Neutrophil (primary cell): ENCODE results near the gene BANK1.

Experiments
- H3K27ac ChIP-seq: fragments of 200-600 bp; sonication (generic); 2 replicates; pipeline ENCODE4 v1.5.1; 2016; ENCODE audit warnings: mild to moderate bottlenecking, moderate library complexity
- H3K27me3 ChIP-seq: fragments of 200-600 bp; sonication (generic); 2 replicates; pipeline ENCODE4 v1.6.0; 2016; ENCODE audit warnings: mild to moderate bottlenecking
- H3K36me3 ChIP-seq: fragments of 200-600 bp; sonication (generic); 2 replicates; pipeline ENCODE4 v1.5.1; 2017
- H3K4me1 ChIP-seq, 2 experiments: fragments of 200-600 bp in 1 of 2; sonication (generic) in 1 of 2; 1 replicate in 1 of 2; 2 replicates in 1 of 2; pipeline versions ENCODE4 v1.5.1 to v1.6.1; 2013 to 2016; ENCODE audit warnings: low read depth in 1 of 2, low read length in 1 of 2, mild to moderate bottlenecking in 1 of 2, moderate library complexity in 1 of 2; ENCODE audit not compliant: control insufficient read depth in 1 of 2, insufficient read depth in 1 of 2
- H3K4me3 ChIP-seq, 2 experiments: fragments of 200-600 bp in 1 of 2; sonication (generic) in 1 of 2; 1 replicate in 1 of 2; 2 replicates in 1 of 2; pipeline ENCODE4 v1.5.1; 2013 to 2016; ENCODE audit warnings: low read depth in 1 of 2, low read length in 1 of 2, mild to moderate bottlenecking in 1 of 2, moderate library complexity in 1 of 2
- H3K9me3 ChIP-seq: fragments of 200-600 bp; sonication (generic); 2 replicates; pipeline ENCODE4 v1.5.1; 2016
- TF ChIP-seq, protein P1 (sequence below): fragments of 200-600 bp; sonication (generic); IDR thresholded peaks from 2 replicates; pipeline ENCODE4 v1.5.1; 2016; ENCODE audit warnings: antibody characterized with exemption

BANK1 gene

DNA sequence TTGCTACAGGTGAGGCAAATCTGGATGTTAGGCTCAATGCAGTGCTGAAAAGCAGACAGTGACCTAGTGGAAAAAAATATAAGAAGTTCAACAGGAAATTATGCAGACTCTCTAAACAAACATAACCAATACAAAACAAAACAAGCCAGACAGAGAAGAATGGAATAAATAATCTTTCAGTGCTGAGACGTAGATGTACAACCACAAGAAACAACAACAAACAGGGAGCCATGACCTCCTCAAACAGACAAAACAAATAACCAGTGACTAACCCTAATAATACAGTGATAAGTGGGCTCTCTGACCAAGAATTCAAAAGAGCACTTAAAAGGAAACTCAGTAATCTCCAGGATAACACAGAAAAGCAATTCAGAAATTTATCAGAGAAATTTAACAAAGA, 315.5 kb downstream of the BANK1 start:
- H3K4me3 ChIP-seq: no peak overlapping the region
- no peak overlapping the region for H3K27ac ChIP-seq
- H3K9me3 ChIP-seq: no peaks in the 10 kb centered on the region
- H3K27me3 ChIP-seq: no peaks in the 10 kb centered on the region
- H3K36me3 ChIP-seq: no peaks in the 10 kb centered on the region
- H3K4me1 ChIP-seq: no peaks in the 10 kb centered on the region
- TF ChIP-seq, protein P1, sequence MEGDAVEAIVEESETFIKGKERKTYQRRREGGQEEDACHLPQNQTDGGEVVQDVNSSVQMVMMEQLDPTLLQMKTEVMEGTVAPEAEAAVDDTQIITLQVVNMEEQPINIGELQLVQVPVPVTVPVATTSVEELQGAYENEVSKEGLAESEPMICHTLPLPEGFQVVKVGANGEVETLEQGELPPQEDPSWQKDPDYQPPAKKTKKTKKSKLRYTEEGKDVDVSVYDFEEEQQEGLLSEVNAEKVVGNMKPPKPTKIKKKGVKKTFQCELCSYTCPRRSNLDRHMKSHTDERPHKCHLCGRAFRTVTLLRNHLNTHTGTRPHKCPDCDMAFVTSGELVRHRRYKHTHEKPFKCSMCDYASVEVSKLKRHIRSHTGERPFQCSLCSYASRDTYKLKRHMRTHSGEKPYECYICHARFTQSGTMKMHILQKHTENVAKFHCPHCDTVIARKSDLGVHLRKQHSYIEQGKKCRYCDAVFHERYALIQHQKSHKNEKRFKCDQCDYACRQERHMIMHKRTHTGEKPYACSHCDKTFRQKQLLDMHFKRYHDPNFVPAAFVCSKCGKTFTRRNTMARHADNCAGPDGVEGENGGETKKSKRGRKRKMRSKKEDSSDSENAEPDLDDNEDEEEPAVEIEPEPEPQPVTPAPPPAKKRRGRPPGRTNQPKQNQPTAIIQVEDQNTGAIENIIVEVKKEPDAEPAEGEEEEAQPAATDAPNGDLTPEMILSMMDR: no peak

DNA sequence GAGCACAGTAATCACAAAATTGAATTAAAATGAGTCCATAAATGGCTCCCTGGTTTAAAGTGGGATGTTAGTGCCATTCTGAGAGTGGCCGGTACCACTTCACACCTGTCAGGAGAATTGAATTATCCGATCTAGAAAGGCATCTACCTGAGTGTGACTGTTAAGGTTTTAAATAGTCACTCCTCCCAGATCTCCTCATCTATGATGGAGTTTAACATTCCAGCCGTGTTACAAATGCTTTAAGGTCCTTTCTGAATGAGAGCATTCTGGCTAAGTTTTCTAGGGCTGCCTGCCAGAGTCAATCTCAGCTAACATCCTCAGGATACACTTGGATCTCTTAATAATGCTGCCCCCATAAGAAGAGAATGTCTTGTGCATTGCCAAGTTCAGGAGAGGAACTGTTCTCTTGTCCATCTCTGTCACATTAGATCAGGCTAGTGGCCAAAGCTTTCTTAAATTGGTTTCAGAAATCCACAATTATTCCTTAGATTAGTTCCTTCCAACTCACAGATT, 323.6 kb downstream of the BANK1 start:
- Histone ChIP-seq H3K27ac (no peak overlapping the region), H3K4me3 (no peak overlapping the region), H3K27me3 (no peaks in the 10 kb centered on the region), H3K9me3 (no peaks in the 10 kb centered on the region), H3K4me1 (no peaks in the 10 kb centered on the region), H3K36me3 (no peaks in the 10 kb centered on the region)
- TF ChIP-seq, protein P1: no peak

DNA sequence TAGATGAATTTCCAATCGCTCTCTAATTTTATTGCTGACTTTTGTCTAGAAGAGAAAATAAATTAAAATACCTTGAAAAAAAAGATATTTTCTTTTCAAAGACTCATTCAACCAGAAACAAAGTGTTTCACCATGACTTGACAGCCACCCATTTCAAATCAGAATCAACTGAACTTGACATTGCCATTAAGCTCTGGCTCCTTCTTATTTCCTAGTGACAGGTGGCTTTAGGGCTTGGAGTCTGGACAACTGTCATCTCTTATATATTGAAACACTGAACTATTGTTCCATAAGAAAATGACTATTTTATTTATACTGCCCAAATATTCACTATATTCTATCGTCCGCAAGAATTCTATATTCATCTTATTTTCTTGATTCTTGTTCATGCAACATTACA, 325.6 kb downstream of the BANK1 start:
- TF ChIP-seq, protein P1: no peak
- H3K4me1 ChIP-seq: no peaks in the 10 kb centered on the region

DNA sequence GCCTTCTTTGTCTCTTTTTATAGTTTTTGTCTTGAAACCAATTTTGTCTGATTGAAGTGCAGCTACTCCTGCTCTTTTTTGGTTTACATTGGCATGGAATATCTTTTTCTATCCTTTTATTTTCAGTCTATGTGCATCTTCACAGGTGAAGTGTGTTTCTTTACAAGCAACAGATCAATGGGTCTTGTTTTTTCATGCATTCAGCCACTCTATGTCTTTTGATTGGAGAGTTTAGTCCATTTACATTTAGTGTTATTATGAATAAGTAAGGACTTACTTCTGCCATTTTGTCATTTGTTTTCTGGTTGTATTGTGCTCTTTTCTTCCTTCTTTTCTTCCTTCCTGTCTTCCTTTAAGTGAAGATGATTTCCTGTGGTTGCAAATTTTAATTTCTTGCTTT, 330.3 kb downstream of the BANK1 start:
- H3K36me3 ChIP-seq: no peaks in the 10 kb centered on the region
- no peaks in the 10 kb centered on the region for H3K9me3 ChIP-seq
- H3K4me3 ChIP-seq: no peak overlapping the region
- H3K27me3 ChIP-seq: no peaks in the 10 kb centered on the region
- TF ChIP-seq, protein P1: no peak
- no peak overlapping the region for H3K27ac ChIP-seq
- H3K4me1 ChIP-seq: no peaks in the 10 kb centered on the region

More for the DNA sequence above, 325.6 kb downstream of the BANK1 start:
- Histone ChIP-seq H3K27ac (no peak overlapping the region), H3K36me3 (no peaks in the 10 kb centered on the region), H3K27me3 (no peaks in the 10 kb centered on the region), H3K4me3 (no peak overlapping the region), H3K9me3 (no peaks in the 10 kb centered on the region)
